Esophagus muscularis mucosa (tissue), 3 donors: ENCODE data around the gene BET1L.

ENCODE experiments used
- CTCF ChIP-seq, 3 experiments: fragments of 200-600 bp in 2 of 3; fragments of 450-650 bp in 1 of 3; sonication (generic) in 2 of 3; IDR thresholded peaks; one replicate each; pipeline ENCODE4 v1.5.1; 2017 to 2019; ENCODE audit warnings: antibody characterized with exemption in 3 of 3, mild to moderate bottlenecking in 2 of 3, moderate library complexity in 1 of 3
- POLR2A ChIP-seq: fragments of 450-650 bp; IDR thresholded peaks from one replicate; pipeline ENCODE4 v1.6.1; 2017; ENCODE audit warnings: antibody characterized with exemption, moderate library complexity, mild to moderate bottlenecking, low read depth
- POLR2AphosphoS5 ChIP-seq, 2 donors: sonication (generic); formaldehyde crosslinking; IDR thresholded peaks; one replicate each; pipeline ENCODE4 v1.6.1; 2017; ENCODE audit warnings: antibody characterized with exemption in 2 of 2

- TF ChIP-seq CTCF (IDR thresholded peaks at IDR 0.05) (no peak), POLR2A (no peak), POLR2AphosphoS5 (IDR thresholded peaks at IDR 0.05) (no peak)
These were observed 2.6 kb downstream of the BET1L start for GRCh38 chr11:204587-205109.
